ENCODE results near the gene ARF4. TPM values are rescaled to one million over a fixed set of nuclear protein-coding genes. Genes with fewer than 3 reads are reported as not detected.

The ARF4 gene
- total and polyA plus RNA-seq, 2 of the 4 experiments (the other 2 are of a cell fraction), result 172 to 412 TPM

DNA sequence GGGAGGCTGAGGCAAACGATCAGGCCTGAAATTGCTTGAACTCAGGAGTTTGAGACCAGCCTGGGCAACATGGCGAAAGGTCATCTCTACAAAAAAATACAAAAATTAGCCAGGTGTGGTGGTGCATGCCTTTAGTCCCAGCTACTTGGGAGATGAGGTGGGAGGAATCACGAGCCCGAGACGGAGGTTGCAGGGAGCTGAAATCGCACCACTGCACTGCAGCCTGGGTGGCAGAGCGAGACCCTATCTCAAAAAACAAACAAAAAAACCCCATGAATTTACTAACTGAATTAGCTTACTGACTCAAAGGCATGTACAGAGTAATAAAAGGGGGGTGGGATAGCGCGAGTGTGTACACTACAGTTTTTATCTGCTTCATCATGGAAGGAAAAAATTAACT lies 19.3 kb downstream of the ARF4 start:
- Histone ChIP-seq H3K9me1 (ENCODE audit: insufficient read depth, low read length) (no peaks in the 10 kb centered on the region; the same call in 1 of the 2 replicates), H4K20me1 (ENCODE audit: insufficient read depth, low read length) (peaks cover 95% of the 10 kb centered on the region), H3K27me3 (ENCODE audit: control insufficient read depth, insufficient read depth, low read length) (no peaks in the 10 kb centered on the region), H3K9ac (ENCODE audit: low read depth, low read length) (no peak overlapping the region), H2BK5ac (ENCODE audit: low read depth, low read length, poor library complexity, severe bottlenecking) (no peak overlapping the region), H2BK20ac (ENCODE audit: low read depth, low read length) (no peak overlapping the region), H2BK120ac (ENCODE audit: low read depth, low read length) (no peak overlapping the region), H2AK5ac (ENCODE audit: low read depth, low read length) (no peak overlapping the region), H3K4me3 (ENCODE audit: insufficient read depth, low read depth, low read length) (no peak overlapping the region), H2AFZ (replicated peaks; ENCODE audit: low read length, poor library complexity) (no peak overlapping the region), H4K5ac (ENCODE audit: low read depth, low read length) (no peak overlapping the region), H3K4me1 (ENCODE audit: control insufficient read depth, insufficient read depth, low read length) (no peaks in the 10 kb centered on the region; the same call in none of the 2 replicates), H3K9me3 (ENCODE audit: control insufficient read depth, insufficient read depth, low read length) (no peaks in the 10 kb centered on the region), H3K23ac (ENCODE audit: low read depth, low read length) (no peak overlapping the region), H3K56ac (ENCODE audit: extremely low read depth, insufficient read depth, low read length) (no peak overlapping the region), H3K79me1 (ENCODE audit: low read depth in 1 of 2, low read length in 2 of 2) (peaks cover 15 to 44% of the 10 kb centered on the region in 2 experiments; a peak in 3 of 4 replicates), H2BK15ac (ENCODE audit: low read depth, low read length) (no peak overlapping the region), H4K91ac (ENCODE audit: insufficient read depth, low read depth, low read length) (no peak overlapping the region), H3K4me2 (ENCODE audit: low read depth, low read length) (no peak overlapping the region), H3K36me3 (ENCODE audit: control insufficient read depth, insufficient read depth, low read length) (peaks cover 50% of the 10 kb centered on the region), H3K18ac (ENCODE audit: low read depth, low read length) (no peak overlapping the region), H3K14ac (replicated peaks; ENCODE audit: low read depth, low read length) (no peak overlapping the region), H4K8ac (ENCODE audit: low read depth in 2 of 2, low read length in 2 of 2) (no peak overlapping the region), H3K4ac (ENCODE audit: low read depth, low read length) (no peak overlapping the region), H2AK9ac (replicated peaks; ENCODE audit: low read depth, low read length, poor library complexity) (no peak overlapping the region), H3K27ac (ENCODE audit: insufficient read depth, low read length) (no peak overlapping the region)
- CTCF ChIA-PET, result no interaction called here
- dilution Hi-C loops (cut with HindIII; ENCODE audit: low sequenced_read_pairs, unreplicated experiment) (no loop called here), intact Hi-C loops (cut with micrococcal nuclease) (no loop called here), in situ Hi-C loops (cut with MboI; ENCODE audit: low sequenced_read_pairs) (no loop called here)
- ATAC-seq (ENCODE audit: low read depth) (no peak), DNase-seq (no peak)
- 90% methylated on average over 2 of the region's 9 CpGs; no CpG with 5 or more reads in 1 of the 2 experiments for WGBS, 2 experiments (ENCODE audit: extremely low coverage in 2 of 2, insufficient read length in 1 of 2)
- no TSS peak for BruUV-seq (replicated peaks)
- TF ChIP-seq RCOR1 (IDR thresholded peaks at IDR 0.05; ENCODE audit: insufficient replicate concordance, low read length) (no peak), RAD21 (IDR thresholded peaks at IDR 0.05; ENCODE audit: low read length) (no peak), SMC3 (IDR thresholded peaks at IDR 0.05; ENCODE audit: low read depth, low read length) (no peak), FOS (IDR thresholded peaks at IDR 0.05; ENCODE audit: low read depth, low read length) (no peak)
- POLR2A ChIA-PET (ENCODE audit: unreplicated experiment), result no interaction called here

Measured in IMR-90 (cell line).